GM12892 (cell line): ENCODE data around the gene GLT1D1.

Experiments used
- POLR2A ChIP-seq: IDR thresholded peaks from 2 replicates; pipeline ENCODE4 v1.6.1; 2011; ENCODE audit warnings: low read depth, low read length, control low read depth
- POLR2AphosphoS5 ChIP-seq: IDR thresholded peaks from 2 replicates; pipeline ENCODE4 v1.6.1; 2011; ENCODE audit warnings: low read depth, low read length, control low read depth

DNA sequence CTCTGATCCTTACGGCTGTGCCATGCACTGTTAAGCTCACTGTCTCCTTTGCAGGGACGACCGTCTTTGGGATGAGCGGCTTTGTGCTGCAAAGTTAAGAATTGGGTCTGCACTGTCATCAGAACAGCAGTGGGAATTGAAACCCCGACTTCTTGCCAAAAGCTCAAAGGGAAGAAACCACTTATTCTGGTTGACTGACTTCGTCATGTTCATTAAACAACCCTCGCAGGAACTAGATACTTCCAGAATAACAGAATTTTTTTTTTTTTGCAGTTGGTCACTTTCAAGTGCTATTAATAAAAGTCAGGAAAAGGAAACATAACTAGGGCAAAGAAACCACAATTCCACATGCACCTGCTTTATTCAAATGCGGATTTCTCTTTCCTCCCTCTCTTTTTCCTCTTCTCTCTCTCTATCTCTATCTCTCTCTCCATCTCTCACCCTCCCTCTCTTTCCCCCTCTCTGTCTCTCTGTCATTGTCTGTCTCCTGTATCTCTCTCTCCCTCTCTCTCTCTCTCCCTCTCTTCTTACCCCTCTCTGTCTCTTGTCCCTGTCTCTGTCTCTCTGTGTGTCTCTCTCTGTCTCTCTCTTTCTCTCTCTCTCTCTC, 12.3 kb upstream of the GLT1D1 start:
- TF ChIP-seq POLR2A (no peak), POLR2AphosphoS5 (no peak)
